K562 (cell line): Measurements from ENCODE around the gene DCTN2. TPM values are rescaled to one million over a fixed set of nuclear protein-coding genes. Genes with fewer than 3 reads are reported as not detected.
A peak's percentile ranks its signal among the peaks of the same experiment; 100 is the strongest.

Source experiments
- NR2C2 ChIP-seq, 2 experiments: fragments of 200-800 bp in 1 of 2; sonication (Bioruptor generic) in 1 of 2; sonication (generic) in 1 of 2; formaldehyde crosslinking in 1 of 2; IDR thresholded peaks; 2 replicates each; pipeline versions ENCODE4 v1.6.1 to v1.8.0; 2016 to 2022; ENCODE audit warnings: mild to moderate bottlenecking in 1 of 2, missing compliant biosample characterization in 1 of 2, missing genetic modification characterization in 1 of 2, missing genetic modification reagents in 1 of 2
- REST ChIP-seq, 2 experiments: fragments of 450-650 bp; formaldehyde crosslinking in 1 of 2; IDR thresholded peaks; 2 replicates each; pipeline versions ENCODE4 v1.4.0 to v1.6.1; 2014 to 2020; ENCODE audit warnings: mild to moderate bottlenecking in 2 of 2, borderline replicate concordance in 1 of 2, low read depth in 1 of 2
- YY1 ChIP-seq, 3 experiments: IDR thresholded peaks; 2 replicates each; pipeline ENCODE4 v1.6.1; 2011; ENCODE audit warnings: low read length in 2 of 3, mild to moderate bottlenecking in 2 of 3, moderate library complexity in 2 of 3, borderline replicate concordance in 1 of 3, control low read depth in 1 of 3, low read depth in 1 of 3; ENCODE audit not compliant: insufficient read depth in 3 of 3, insufficient replicate concordance in 2 of 3, control insufficient read depth in 1 of 3, insufficient read length in 1 of 3; ENCODE audit errors: extremely low read depth in 1 of 3
- polyA plus RNA-seq, 8 experiments: library from polyadenylated mRNA; depleted of rRNA in 4 of 8; stranded (reverse) in 5 of 8; unstranded in 3 of 8; fragments of >200 nt; fragmentation: Nextera tagmentation in 2 of 8; fragmentation: Illumina TruSeq in 1 of 8; extraction: Ambion mirVana in 2 of 8; extraction: Trizol in 1 of 8; gene quantifications; 2 replicates each; pipeline versions ENCODE4 v1.2.1 to v1.2.3, GENCODE V29; 2011 to 2014; ENCODE audit warnings: inconsistent platforms in 1 of 8, missing spikeins in 1 of 8
- total RNA-seq, 7 experiments: library from RNA; depleted of rRNA in 6 of 7; stranded (reverse); fragments of >200 nt in 6 of 7; fragmentation: Illumina TruSeq in 2 of 7; extraction: Trizol in 2 of 7; gene quantifications; 2 replicates each; pipeline versions ENCODE4 v1.2.1 to v1.2.3, GENCODE V29; 2011 to 2021; ENCODE audit warnings: low replicate concordance in 1 of 7

The DCTN2 gene
- total and polyA plus RNA-seq, 9 of the 15 experiments (the other 6 are each of a cell fraction or from before 2014, with no cell fraction given), result 43.6 to 270 (median 125) TPM

- TF ChIP-seq REST (IDR thresholded peaks at IDR 0.05; ENCODE audit: borderline replicate concordance) (0 out of 2 replicates have a peak, but pooled peaks have one; percentile 52), REST (CRISPR knock-in tag; IDR thresholded peaks at IDR 0.05; ENCODE audit: low read depth) (no peak), NR2C2 (CRISPR knock-in tag; IDR thresholded peaks at IDR 0.05) (no peak), NR2C2 (tag; IDR thresholded peaks at IDR 0.05) (no peak), YY1 (IDR thresholded peaks at IDR 0.05; ENCODE audit: borderline replicate concordance in 1 of 3, control insufficient read depth in 1 of 3, extremely low read depth in 1 of 3, insufficient read depth in 3 of 3, insufficient read length in 1 of 3, insufficient replicate concordance in 2 of 3, low read depth in 1 of 3, low read length in 2 of 3) (peak in 1 of 3 experiments; percentile 12)
Observed at GRCh38 chr12:57591782-57592325, 44.9 kb upstream of the DCTN2 start (continued).
